ENCODE measurements around the gene PTPRD.

DNA sequence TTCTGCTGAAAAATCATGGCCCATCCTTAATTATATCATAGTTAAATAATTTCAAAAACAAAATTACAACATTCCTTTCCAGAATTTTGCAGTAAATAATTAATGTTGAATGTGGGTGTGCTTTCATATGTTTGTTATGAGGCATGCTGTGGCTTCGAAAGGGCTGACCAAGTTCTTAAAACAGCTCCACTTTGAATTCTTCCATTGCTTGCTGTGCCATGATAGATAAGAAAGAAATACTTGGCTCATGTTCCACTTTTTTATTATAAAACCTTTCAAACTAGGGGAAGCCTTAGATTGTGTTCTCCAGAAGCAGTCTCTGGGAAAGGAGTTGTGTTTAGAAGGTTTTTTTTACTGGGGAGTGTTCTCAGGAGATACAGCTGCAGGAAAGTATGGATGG, 1534.5 kb downstream of the PTPRD start:
- TF ChIP-seq CTCF (IDR thresholded peaks at IDR 0.05) (no peak), EZH2 (IDR thresholded peaks at IDR 0.05; ENCODE audit: borderline replicate concordance, insufficient read depth, low read depth, low read length, poor library complexity, severe bottlenecking) (no peak)

Measured in B cell (primary cell).